B cell (primary cell): Measurements from ENCODE around the gene CACNA1D.

Source experiments
- CTCF ChIP-seq: fragments of 200-600 bp; IDR thresholded peaks from one replicate; pipeline ENCODE4 v1.8.0; 2022; ENCODE audit warnings: antibody characterized with exemption, mild to moderate bottlenecking
- EZH2 ChIP-seq: IDR thresholded peaks from 2 replicates; pipeline ENCODE4 v1.6.1; 2012; ENCODE audit warnings: borderline replicate concordance, low read depth, mild to moderate bottlenecking, moderate library complexity, low read length; ENCODE audit not compliant: insufficient read depth, poor library complexity, severe bottlenecking

- no peak for TF ChIP-seq CTCF
- no peak for TF ChIP-seq EZH2
Measured at GRCh38 chr3:53641397-53641796, 147.0 kb downstream of the CACNA1D start.
